Fibroblast of skin of left biceps (primary cell): ENCODE measurements around the gene C10orf71.

ENCODE experiments used
- DNase-seq, 2 experiments: peaks; one replicate each; pipeline ENCODE4 v3.0.0-alpha.2; 2013; ENCODE audit warnings: low read depth in 2 of 2

Gene C10orf71

GRCh38 chr10:49361735-49362568 is 63.0 kb downstream of the C10orf71 start:
- DNase-seq: no peak

GRCh38 chr10:49362596-49363260 is 63.8 kb downstream of the C10orf71 start:
- DNase-seq: no peak

- no peak for DNase-seq
Measured at GRCh38 chr10:49363309-49364031, 64.5 kb downstream of the C10orf71 start.

- DNase-seq: no peak
Measured at GRCh38 chr10:49364051-49364450, 65.1 kb downstream of the C10orf71 start.

GRCh38 chr10:49364747-49365146 is 65.8 kb downstream of the C10orf71 start:
- no peak for DNase-seq

GRCh38 chr10:49365275-49365674 is 66.3 kb downstream of the C10orf71 start:
- DNase-seq: no peak

GRCh38 chr10:49365675-49366415 is 66.9 kb downstream of the C10orf71 start:
- DNase-seq: no peak

GRCh38 chr10:49366460-49366859 is 67.5 kb downstream of the C10orf71 start:
- DNase-seq: no peak

- no peak for DNase-seq
Measured at GRCh38 chr10:49367600-49367999, 68.6 kb downstream of the C10orf71 start.

GRCh38 chr10:49368256-49368655 is 69.3 kb downstream of the C10orf71 start:
- no peak for DNase-seq

GRCh38 chr10:49369216-49370162 is 70.5 kb downstream of the C10orf71 start:
- DNase-seq: no peak

GRCh38 chr10:49370326-49371100 is 71.5 kb downstream of the C10orf71 start:
- no peak for DNase-seq

GRCh38 chr10:49371967-49372366 is 73.0 kb downstream of the C10orf71 start:
- DNase-seq: no peak

- no peak for DNase-seq
Measured at GRCh38 chr10:49373361-49373760, 74.4 kb downstream of the C10orf71 start.

- no peak for DNase-seq
Measured at GRCh38 chr10:49374740-49375139, 75.8 kb downstream of the C10orf71 start.

GRCh38 chr10:49375611-49376010 is 76.6 kb downstream of the C10orf71 start:
- no peak for DNase-seq
